K562 (cell line): ENCODE measurements around the gene SLC16A1. TPM values are rescaled to one million over a fixed set of nuclear protein-coding genes. Genes with fewer than 3 reads are reported as not detected.
"Not testable (repeated sequence)": the region's sequence is repeated elsewhere in the genome, so short reads cannot be mapped to it uniquely, and the experiment has no call there.

ENCODE experiments used
- ATAC-seq: fragments of 200-7000 bp; cut with Tn5 transposase; 3 replicates; pipeline ENCODE4 v1.9.1; 2020; ENCODE audit warnings: moderate library complexity
- BruUV-seq: library from RNA; stranded (reverse); fragments of 400-500 nt; replicated peaks from 2 replicates; lab custom pipeline; 2021; lab: Mats Ljungman, UMichigan
- CTCF ChIA-PET: fragments of 300-600 bp; formaldehyde crosslinking; extraction: SDS; loops from one replicate; lab custom pipeline; 2021; ENCODE audit warnings: low intra/inter-chr PET ratio; lab: Yijun Ruan, JAX
- POLR2A ChIA-PET: fragments of 300-600, 350-650 bp; sonication (Branson Sonifier 250); formaldehyde crosslinking; extraction: SDS; loops from one replicate; lab custom pipeline; 2021; ENCODE audit warnings: antibody characterized with exemption, inconsistent platforms; lab: Yijun Ruan, JAX
- DNase-seq, 4 experiments: peaks; one replicate each; pipeline versions ENCODE4 v3.0.0 to v3.0.0-alpha.2; 2011 to 2018; ENCODE audit warnings: low spot score in 3 of 4, mixed read lengths in 3 of 4; ENCODE audit errors: extremely low read depth in 1 of 4
- FAIRE-seq: peaks from 2 replicates; lab custom pipeline; 2011; peaks lifted over from hg19 to GRCh38; lab: Jason Lieb, UNC
- H2AFZ ChIP-seq: 2 replicates; pipeline ENCODE4 v1.6.0; 2011; ENCODE audit warnings: low read depth, low read length, control low read depth, inconsistent platforms
- H3K27ac ChIP-seq: fragments of 200-600 bp; 3 replicates; pipeline ENCODE4 v1.8.0; 2011; ENCODE audit warnings: low read depth, mild to moderate bottlenecking, control low read depth, inconsistent platforms, low read length, moderate library complexity, mixed read lengths; ENCODE audit errors: extremely low read depth
- H3K27me3 ChIP-seq, 2 experiments: fragments of 300-600 bp in 1 of 2; 2 replicates in 1 of 2; 3 replicates in 1 of 2; pipeline versions ENCODE4 v1.6.0 to v1.8.0; 2011; ENCODE audit warnings: inconsistent platforms in 2 of 2, low read length in 2 of 2, mild to moderate bottlenecking in 1 of 2, mixed read lengths in 1 of 2, moderate library complexity in 1 of 2; ENCODE audit not compliant: control insufficient read depth in 2 of 2, insufficient read depth in 2 of 2
- H3K36me3 ChIP-seq: fragments of 300-600 bp; 3 replicates; pipeline ENCODE4 v1.8.0; 2011; ENCODE audit warnings: mild to moderate bottlenecking, low read length, inconsistent platforms; ENCODE audit not compliant: control insufficient read depth, insufficient read depth
- H3K4me1 ChIP-seq, 2 experiments: fragments of 200-600 bp in 1 of 2; replicated peaks in 1 of 2; 2 replicates in 1 of 2; 3 replicates in 1 of 2; pipeline versions ENCODE4 v1.5.1 to v1.8.0; 2011; ENCODE audit warnings: inconsistent platforms in 2 of 2, low read length in 2 of 2, mild to moderate bottlenecking in 1 of 2, mixed read lengths in 1 of 2, moderate library complexity in 1 of 2; ENCODE audit not compliant: control insufficient read depth in 2 of 2, insufficient read depth in 2 of 2
- H3K4me2 ChIP-seq: 2 replicates; pipeline ENCODE4 v1.6.1; 2011; ENCODE audit warnings: low read length, control low read depth, inconsistent platforms, mixed read lengths; ENCODE audit not compliant: insufficient read depth
- H3K4me3 ChIP-seq: fragments of 200-600 bp; sonication (generic), shearing (Covaris generic); 2 replicates; pipeline ENCODE4 v1.5.1; 2016; ENCODE audit warnings: control low read depth, inconsistent platforms
- H3K79me2 ChIP-seq: fragments of 200-600 bp; 3 replicates; pipeline ENCODE4 v1.8.0; 2011; ENCODE audit warnings: low read length, inconsistent platforms; ENCODE audit not compliant: control insufficient read depth, insufficient read depth
- H3K9ac ChIP-seq, 2 experiments: 2 replicates each; pipeline versions ENCODE4 v1.6.0 to v1.6.1; 2011; ENCODE audit warnings: low read depth in 2 of 2, low read length in 2 of 2, control low read depth in 1 of 2, inconsistent platforms in 1 of 2, mild to moderate bottlenecking in 1 of 2, mixed read lengths in 1 of 2; ENCODE audit not compliant: insufficient read depth in 1 of 2
- H3K9me1 ChIP-seq: one replicate; pipeline ENCODE4 v1.6.0; 2011; ENCODE audit warnings: inconsistent platforms, mild to moderate bottlenecking, low read length, moderate library complexity; ENCODE audit not compliant: control insufficient read depth, insufficient read depth
- H3K9me3 ChIP-seq: replicated peaks from 2 replicates; pipeline ENCODE4 v1.5.1; 2011; ENCODE audit warnings: low read depth, low read length, inconsistent platforms; ENCODE audit not compliant: control insufficient read depth, insufficient read depth
- H4K20me1 ChIP-seq: replicated peaks from 2 replicates; pipeline ENCODE4 v1.6.1; 2011; ENCODE audit warnings: low read length, inconsistent platforms, mixed read lengths; ENCODE audit not compliant: control insufficient read depth, insufficient read depth
- GABPA ChIP-seq: fragments of 200-800 bp; sonication (Bioruptor generic); conservative IDR thresholded peaks from 2 replicates; pipeline ENCODE4 v1.6.1; 2016; ENCODE audit warnings: low read depth, missing genetic modification characterization, missing compliant biosample characterization
- GATAD2B ChIP-seq: fragments of 450-650 bp; IDR thresholded peaks from 2 replicates; pipeline ENCODE4 v1.6.1; 2017; ENCODE audit warnings: mild to moderate bottlenecking, borderline replicate concordance
- HNRNPL ChIP-seq: fragments of 200-400 bp; formaldehyde crosslinking; IDR thresholded peaks from 2 replicates; pipeline ENCODE4 v1.6.1; 2017; ENCODE audit warnings: low read depth, mild to moderate bottlenecking, low read length
- MYC ChIP-seq, 2 experiments: fragments of 250-450 bp in 1 of 2; sonication (Bioruptor Pico) in 1 of 2; IDR thresholded peaks; 2 replicates each; pipeline versions ENCODE4 v1.5.1 to v1.6.1; 2012 to 2021; ENCODE audit warnings: low read depth in 2 of 2, borderline replicate concordance in 1 of 2, improper control_type of control experiment in 1 of 2, low read length in 1 of 2, mild to moderate bottlenecking in 1 of 2, moderate library complexity in 1 of 2
- SPI1 ChIP-seq: IDR thresholded peaks from 2 replicates; pipeline ENCODE4 v1.6.1; 2011; ENCODE audit warnings: low read depth, low read length, control low read depth, borderline replicate concordance
- SRF ChIP-seq, 2 experiments: fragments of 250-450, 450-650 bp in 1 of 2; sonication (Bioruptor Pico) in 1 of 2; sonication (generic) in 1 of 2; formaldehyde crosslinking; IDR thresholded peaks; 2 replicates each; pipeline versions ENCODE4 v1.5.0 to v1.5.1; 2020 to 2022; ENCODE audit warnings: mild to moderate bottlenecking in 1 of 2, missing genetic modification reagents in 1 of 2
- STAG1 ChIP-seq: sonication (generic); formaldehyde crosslinking; IDR thresholded peaks from 2 replicates; pipeline ENCODE4 v1.5.0; 2020; ENCODE audit warnings: missing genetic modification reagents, borderline replicate concordance
- ZFP91 ChIP-seq: sonication (generic); formaldehyde crosslinking; IDR thresholded peaks from 2 replicates; pipeline ENCODE4 v1.8.0; 2022; ENCODE audit warnings: mild to moderate bottlenecking, missing genetic modification reagents
- ZNF184 ChIP-seq: sonication (generic); formaldehyde crosslinking; IDR thresholded peaks from 2 replicates; pipeline ENCODE4 v1.5.0; 2020; ENCODE audit warnings: missing genetic modification reagents
- ZNF280B ChIP-seq: fragments of 250-450 bp; sonication (Bioruptor Pico); IDR thresholded peaks from 2 replicates; pipeline ENCODE4 v1.5.1; 2021; ENCODE audit warnings: mild to moderate bottlenecking
- ZNF354B ChIP-seq: fragments of 250-450 bp; sonication (Bioruptor Pico); IDR thresholded peaks from 2 replicates; pipeline ENCODE4 v1.4.0; 2020
- WGBS: fragments of 100-300 bp; shearing (Covaris generic); methylation state at CpG from one replicate; pipeline ENCODE4 v1.1.6; 2016; ENCODE audit warnings: low coverage, mixed read lengths; ENCODE audit not compliant: insufficient coverage; ENCODE audit errors: missing lambda C conversion rate; 5-methylcytosine and 5-hydroxymethylcytosine counted together
- in situ Hi-C: fragments of 300-500 bp; cut with MboI; formaldehyde crosslinking; loops from 4 replicates; pipeline ENCODE4 v1.15.0; 2018; ENCODE audit warnings: inconsistent platforms, mixed read lengths
- intact Hi-C: fragments of 100-400 bp; cut with micrococcal nuclease; formaldehyde crosslinking; loops from 2 replicates; pipeline ENCODE4 v1.14.2; 2022
- polyA plus RNA-seq, 8 experiments: library from polyadenylated mRNA; depleted of rRNA in 4 of 8; stranded (reverse) in 5 of 8; unstranded in 3 of 8; fragments of >200 nt; fragmentation: Nextera tagmentation in 2 of 8; fragmentation: Illumina TruSeq in 1 of 8; extraction: Ambion mirVana in 2 of 8; extraction: Trizol in 1 of 8; gene quantifications; 2 replicates each; pipeline versions ENCODE4 v1.2.1 to v1.2.3, GENCODE V29; 2011 to 2014; ENCODE audit warnings: inconsistent platforms in 1 of 8, missing spikeins in 1 of 8
- total RNA-seq, 7 experiments: library from RNA; depleted of rRNA in 6 of 7; stranded (reverse); fragments of >200 nt in 6 of 7; fragmentation: Illumina TruSeq in 2 of 7; extraction: Trizol in 2 of 7; gene quantifications; 2 replicates each; pipeline versions ENCODE4 v1.2.1 to v1.2.3, GENCODE V29; 2011 to 2021; ENCODE audit warnings: low replicate concordance in 1 of 7

The SLC16A1 gene
- total and polyA plus RNA-seq, 9 of the 15 experiments (the other 6 are each of a cell fraction or from before 2014, with no cell fraction given), result 73.1 to 244 (median 117) TPM

- peaks cover 39 to 41% of the 10 kb centered on the region in 2 experiments for H3K4me1 ChIP-seq
- H3K79me2 ChIP-seq, CTCF ChIA-PET, H2AFZ ChIP-seq, H3K36me3 ChIP-seq, H3K4me2 ChIP-seq, BruUV-seq, H3K9ac ChIP-seq, H3K27me3 ChIP-seq, H3K4me3 ChIP-seq, H3K9me1 ChIP-seq, H4K20me1 ChIP-seq, POLR2A ChIA-PET, DNase-seq, H3K9me3 ChIP-seq, H3K27ac ChIP-seq, ATAC-seq, FAIRE-seq: not testable (repeated sequence)
- in situ Hi-C loops, result loop anchor here (5.0 kb wide), 1 partner anchor 157 kb away; no protein-coding TSS in a partner anchor
- 82% methylated on average over 5 of the region's 5 CpGs for WGBS
- intact Hi-C loops, result loop anchor here (5.0 kb wide), 1 partner anchor 52 kb away; no protein-coding TSS in a partner anchor
Measured at GRCh38 chr1:112884996-112885395, 71.0 kb downstream of the SLC16A1 start.

- H3K4me2 ChIP-seq, result peak overlapping the region; percentile 9; the same call in 1 of the 2 replicates
- DNase-seq, result no peak
- no peaks in the 10 kb centered on the region for H4K20me1 ChIP-seq
- peak overlapping the region; percentile 88 for H2AFZ ChIP-seq
- ATAC-seq, result peak; percentile 13
- H3K79me2 ChIP-seq, result no peaks in the 10 kb centered on the region
- H3K27ac ChIP-seq, result peak overlapping the region; percentile 34; the same call in 2 of the 3 replicates
- FAIRE-seq, result no peak
- H3K4me3 ChIP-seq, result no peak overlapping the region
- intact Hi-C loops (loop anchor here (5.0 kb wide), 1 partner anchor 55 kb away; no protein-coding TSS in a partner anchor), in situ Hi-C loops (loop anchor here (5.0 kb wide), 1 partner anchor 160 kb away; no protein-coding TSS in a partner anchor)
- CTCF ChIA-PET, result interaction anchor here (1.0 to 7.4 kb wide), 2 partner anchors 157 to 160 kb away, joined by 4 to 70 read pairs; no protein-coding TSS in a partner anchor
- BruUV-seq, result no TSS peak
- H3K36me3 ChIP-seq, result no peaks in the 10 kb centered on the region
- no peaks in the 10 kb centered on the region for H3K9me3 ChIP-seq
- 45% methylated on average over 4 of the region's 4 CpGs for WGBS
- POLR2A ChIA-PET, result interaction anchor here (0.6 to 4.3 kb wide), 8 partner anchors 11 to 159 kb away, joined by 3 to 20 read pairs (median 4); partner anchors contain the start of gene SLC16A1
- H3K9me1 ChIP-seq, result no peaks in the 10 kb centered on the region
- peak overlapping the region; percentile 21 to 65; a peak in 3 of 4 replicates for H3K9ac ChIP-seq
- H3K4me1 ChIP-seq, result peaks cover 28 to 31% of the 10 kb centered on the region in 2 experiments
- H3K27me3 ChIP-seq, result peaks cover 0 to 4% of the 10 kb centered on the region in 2 experiments; a peak in 1 of 5 replicates
- no peak for TF ChIP-seq GATAD2B
- TF ChIP-seq ZNF280B, result no peak
- no peak for TF ChIP-seq ZNF184 (CRISPR knock-in tag)
- no peak for TF ChIP-seq HNRNPL
- TF ChIP-seq SPI1, result peak; percentile 91
- TF ChIP-seq STAG1 (CRISPR knock-in tag), result no peak
- no peak for TF ChIP-seq MYC (IDR thresholded peaks at IDR 0.05; ENCODE audit: low read depth, low read length)
- no peak for TF ChIP-seq MYC (CRISPR knock-in tag; IDR thresholded peaks at IDR 0.05; ENCODE audit: borderline replicate concordance, low read depth)
- peak in 1 of 2 experiments; percentile 22; a peak in 1 of 4 replicates for TF ChIP-seq SRF (CRISPR knock-in tag; IDR thresholded peaks at IDR 0.05)
- TF ChIP-seq ZFP91 (CRISPR knock-in tag), result no peak
- TF ChIP-seq GABPA (tag), result 0 out of 2 replicates have a peak, but pooled peaks have one; percentile 13
- TF ChIP-seq ZNF354B (CRISPR knock-in tag), result no peak
Measured at GRCh38 chr1:112882271-112882744, 73.7 kb downstream of the SLC16A1 start.
